AG10803 (cell line): Measurements from ENCODE around the gene NCR3LG1.

Experiments
- DNase-seq: peaks from one replicate; pipeline ENCODE4 v3.0.0; 2010; ENCODE audit warnings: low read depth
- H3K4me3 ChIP-seq: 2 replicates; pipeline ENCODE4 v1.5.1; 2011; ENCODE audit warnings: mild to moderate bottlenecking, low read length, control low read depth
- CTCF ChIP-seq: conservative IDR thresholded peaks from 2 replicates; pipeline ENCODE4 v1.5.1; 2011; ENCODE audit warnings: mild to moderate bottlenecking, low read length, control low read depth, inconsistent platforms

NCR3LG1 gene

GRCh38 chr11:17399236-17399635, 47.6 kb downstream of the NCR3LG1 start:
- DNase-seq: no peak
- no peak for TF ChIP-seq CTCF

GRCh38 chr11:17400048-17400775, 48.6 kb downstream of the NCR3LG1 start:
- DNase-seq: no peak
- H3K4me3 ChIP-seq: no peak overlapping the region
- no peak for TF ChIP-seq CTCF

More at GRCh38 chr11:17399236-17399635, 47.6 kb downstream of the NCR3LG1 start:
- H3K4me3 ChIP-seq: no peak overlapping the region

- no peak for TF ChIP-seq CTCF
Measured at GRCh38 chr11:17401316-17401715, 49.7 kb downstream of the NCR3LG1 start.

GRCh38 chr11:17401841-17402240, 50.2 kb downstream of the NCR3LG1 start:
- no peak for DNase-seq
- no peak overlapping the region for H3K4me3 ChIP-seq
- TF ChIP-seq CTCF: no peak

More at GRCh38 chr11:17401316-17401715, 49.7 kb downstream of the NCR3LG1 start:
- DNase-seq: no peak
- no peak overlapping the region for H3K4me3 ChIP-seq

GRCh38 chr11:17402486-17402885, 50.9 kb downstream of the NCR3LG1 start:
- TF ChIP-seq CTCF: no peak
- H3K4me3 ChIP-seq: no peak overlapping the region
- DNase-seq: no peak

- no peak for TF ChIP-seq CTCF
- no peak overlapping the region for H3K4me3 ChIP-seq
- peak; percentile 15 for DNase-seq
Measured at GRCh38 chr11:17403980-17404759, 52.6 kb downstream of the NCR3LG1 start.
